ENCODE data around the gene RPL38. TPM values are rescaled to one million over a fixed set of nuclear protein-coding genes. Genes with fewer than 3 reads are reported as not detected.

RPL38 gene
- total RNA-seq, 1 donor from 2014 or later = 243 TPM

GRCh38 chr17:74211141-74211911 lies 7.8 kb downstream of the RPL38 start:
- H3K36me3 ChIP-seq = peaks cover 24 to 40% of the 10 kb centered on the region in 2 donors
- H3K27me3 ChIP-seq = no peaks in the 10 kb centered on the region
- TF ChIP-seq CTCF (IDR thresholded peaks at IDR 0.05) = no peak
- peaks cover 23 to 34% of the 10 kb centered on the region in 2 donors for H3K4me1 ChIP-seq
- H3K9me3 ChIP-seq = no peaks in the 10 kb centered on the region
- H3K4me3 ChIP-seq = peak overlapping the region; percentile 60 to 75
- intact Hi-C loops (cut with DNase I) = loop anchor here (5.0 to 10.0 kb wide), 4 partner anchors 166 to 1117 kb away; partner anchors contain the start of genes COG1, FDXR and SLC39A11
- no peak for DNase-seq (ENCODE audit: low spot score in 2 of 2)
- H3K27ac ChIP-seq = no peak overlapping the region

GRCh38 chr17:74211912-74212208 lies 8.4 kb downstream of the RPL38 start:
- intact Hi-C loops (cut with DNase I) = loop anchor here (1.0 to 10.0 kb wide), 5 partner anchors 9 to 1117 kb away; partner anchors contain the start of genes COG1, FDXR, RPL38 and SLC39A11
- TF ChIP-seq CTCF (IDR thresholded peaks at IDR 0.05) = no peak
- Histone ChIP-seq H3K36me3 (peaks cover 24 to 36% of the 10 kb centered on the region in 2 donors), H3K4me3 (peak overlapping the region; percentile 60 to 75), H3K9me3 (no peaks in the 10 kb centered on the region), H3K27me3 (no peaks in the 10 kb centered on the region), H3K4me1 (peaks cover 23 to 34% of the 10 kb centered on the region in 2 donors), H3K27ac (no peak overlapping the region)
- no peak for DNase-seq (ENCODE audit: low spot score in 2 of 2)

- no peak for DNase-seq (ENCODE audit: low spot score in 2 of 2)
- Histone ChIP-seq H3K27ac (peak overlapping the region; percentile 68 to 81), H3K9me3 (no peaks in the 10 kb centered on the region), H3K4me1 (peaks cover 23 to 34% of the 10 kb centered on the region in 2 donors), H3K27me3 (no peaks in the 10 kb centered on the region), H3K36me3 (peaks cover 24 to 31% of the 10 kb centered on the region in 2 donors), H3K4me3 (peak overlapping the region; percentile 60 to 75)
- no peak for TF ChIP-seq CTCF (IDR thresholded peaks at IDR 0.05)
- intact Hi-C loops (cut with DNase I) = loop anchor here (1.0 to 10.0 kb wide), 5 partner anchors 9 to 1118 kb away; partner anchors contain the start of genes COG1, FDXR, RPL38 and SLC39A11
Measured at GRCh38 chr17:74212209-74212912, 8.9 kb downstream of the RPL38 start.

- H3K4me3 ChIP-seq = peak within 1 kb of the TSS; percentile 60 to 75
- TF ChIP-seq CTCF (IDR thresholded peaks at IDR 0.05) = peak in 2 of 3 experiments; percentile 9 to 33
- peaks cover 23 to 34% of the 10 kb centered on the region in 2 donors for H3K4me1 ChIP-seq
- H3K9me3 ChIP-seq = no peaks in the 10 kb centered on the region
- DNase-seq (ENCODE audit: low spot score in 2 of 2) = peak; percentile 73 to 93
- intact Hi-C loops (cut with DNase I) = loop anchor here (1.0 to 10.0 kb wide), 5 partner anchors 10 to 1118 kb away; partner anchors contain the start of genes COG1, FDXR, RPL38 and SLC39A11
- no peaks in the 10 kb centered on the region for H3K27me3 ChIP-seq
- H3K36me3 ChIP-seq = peaks cover 20 to 23% of the 10 kb centered on the region in 2 donors
- peak within 1 kb of the TSS; percentile 68 to 81 for H3K27ac ChIP-seq
Measured at GRCh38 chr17:74212913-74213791, 9.7 kb downstream of the RPL38 start, which contains the start of gene TTYH2. Gene TTYH2 (plus strand): TSS chr17:74213571. CDS start chr17:74213588, 17 bp downstream.
